H9 (cell line): Measurements from ENCODE around the gene TSPAN18. TPM values are rescaled to one million over a fixed set of nuclear protein-coding genes. Genes with fewer than 3 reads are reported as not detected.

Experiments used
- DNase-seq: peaks from one replicate; pipeline ENCODE4 v3.0.0-alpha.2; 2017
- H2AFZ ChIP-seq: one replicate; pipeline ENCODE4 v1.6.1; 2013; ENCODE audit warnings: mild to moderate bottlenecking, low read length, control low read depth, moderate library complexity
- H2AK5ac ChIP-seq: 2 replicates; pipeline ENCODE4 v1.6.1; 2013; ENCODE audit warnings: low read length, control low read depth, mixed read lengths; ENCODE audit not compliant: insufficient read length
- H2BK120ac ChIP-seq: one replicate; pipeline ENCODE4 v1.6.1; 2013; ENCODE audit warnings: low read depth, mild to moderate bottlenecking, low read length, control low read depth, inconsistent platforms; ENCODE audit not compliant: poor library complexity, severe bottlenecking
- H2BK12ac ChIP-seq: 2 replicates; pipeline ENCODE4 v1.6.1; 2013; ENCODE audit warnings: low read length, control low read depth, mixed read lengths, low read depth; ENCODE audit not compliant: insufficient read length
- H2BK15ac ChIP-seq: 2 replicates; pipeline ENCODE4 v1.6.1; 2013; ENCODE audit warnings: low read depth, low read length, control low read depth
- H2BK20ac ChIP-seq: one replicate; pipeline ENCODE4 v1.6.1; 2013; ENCODE audit warnings: low read depth, mild to moderate bottlenecking, low read length, control low read depth, inconsistent platforms; ENCODE audit not compliant: poor library complexity, severe bottlenecking
- H2BK5ac ChIP-seq: 2 replicates; pipeline ENCODE4 v1.6.1; 2013; ENCODE audit warnings: low read length, control low read depth, mixed read lengths; ENCODE audit not compliant: insufficient read length
- H3K14ac ChIP-seq: 2 replicates; pipeline ENCODE4 v1.6.1; 2013; ENCODE audit warnings: low read length, control low read depth; ENCODE audit not compliant: insufficient read depth
- H3K18ac ChIP-seq: 2 replicates; pipeline ENCODE4 v1.6.1; 2013; ENCODE audit warnings: low read depth, mild to moderate bottlenecking, mixed read lengths, low read length, control low read depth; ENCODE audit not compliant: insufficient read length
- H3K23ac ChIP-seq: 2 replicates; pipeline ENCODE4 v1.6.1; 2013; ENCODE audit warnings: low read length, control low read depth, mixed read lengths, low read depth; ENCODE audit not compliant: insufficient read length
- H3K23me2 ChIP-seq: 2 replicates; pipeline ENCODE4 v1.6.1; 2013; ENCODE audit warnings: low read depth, mild to moderate bottlenecking, mixed read lengths, low read length, control low read depth; ENCODE audit not compliant: insufficient read length, poor library complexity, severe bottlenecking
- H3K27ac ChIP-seq: 2 replicates; pipeline ENCODE4 v1.5.1; 2013; ENCODE audit warnings: low read length, control low read depth, mixed read lengths, low read depth; ENCODE audit not compliant: insufficient read length
- H3K27me3 ChIP-seq: 2 replicates; pipeline ENCODE4 v1.6.1; 2013; ENCODE audit warnings: low read length, control low read depth, inconsistent platforms; ENCODE audit not compliant: insufficient read depth
- H3K4ac ChIP-seq: 2 replicates; pipeline ENCODE4 v1.6.1; 2013; ENCODE audit warnings: low read depth, mild to moderate bottlenecking, control low read depth, inconsistent platforms, low read length, moderate library complexity
- H3K4me1 ChIP-seq: 2 replicates; pipeline ENCODE4 v1.6.1; 2013; ENCODE audit warnings: low read length, control low read depth, inconsistent platforms; ENCODE audit not compliant: insufficient read depth
- H3K4me2 ChIP-seq: 2 replicates; pipeline ENCODE4 v1.6.1; 2013; ENCODE audit warnings: low read length, control low read depth, mixed read lengths; ENCODE audit not compliant: insufficient read length, insufficient read depth
- H3K56ac ChIP-seq: 2 replicates; pipeline ENCODE4 v1.6.1; 2013; ENCODE audit warnings: low read depth, mild to moderate bottlenecking, mixed read lengths, low read length, control low read depth; ENCODE audit not compliant: insufficient read length
- H3K79me1 ChIP-seq: 2 replicates; pipeline ENCODE4 v1.6.1; 2013; ENCODE audit warnings: low read depth, mild to moderate bottlenecking, moderate library complexity, low read length, control low read depth, inconsistent platforms; ENCODE audit not compliant: insufficient read depth, poor library complexity, severe bottlenecking
- H3K79me2 ChIP-seq: 2 replicates; pipeline ENCODE4 v1.6.1; 2013; ENCODE audit warnings: low read length, control low read depth, inconsistent platforms; ENCODE audit not compliant: insufficient read depth
- H3K9ac ChIP-seq: 2 replicates; pipeline ENCODE4 v1.6.1; 2013; ENCODE audit warnings: low read length, control low read depth, mixed read lengths; ENCODE audit not compliant: insufficient read length; ENCODE audit errors: extremely low read depth
- H3K9me3 ChIP-seq: one replicate; pipeline ENCODE4 v1.6.1; 2013; ENCODE audit warnings: low read depth, low read length, inconsistent platforms; ENCODE audit not compliant: control insufficient read depth
- H3T11ph ChIP-seq: one replicate; pipeline ENCODE4 v1.6.1; 2013; ENCODE audit warnings: mild to moderate bottlenecking, low read length, control low read depth, inconsistent platforms
- H4K20me1 ChIP-seq: one replicate; pipeline ENCODE4 v1.6.1; 2013; ENCODE audit not compliant: control insufficient read depth, insufficient read length, insufficient read depth
- H4K5ac ChIP-seq: 2 replicates; pipeline ENCODE4 v1.6.1; 2013; ENCODE audit warnings: low read depth, mild to moderate bottlenecking, mixed read lengths, low read length, control low read depth; ENCODE audit not compliant: insufficient read length
- H4K8ac ChIP-seq: replicated peaks from 2 replicates; pipeline ENCODE4 v1.6.1; 2013; ENCODE audit warnings: low read length, control low read depth, mixed read lengths, low read depth; ENCODE audit not compliant: insufficient read length
- H4K91ac ChIP-seq: 2 replicates; pipeline ENCODE4 v1.6.1; 2013; ENCODE audit warnings: low read depth, mild to moderate bottlenecking, moderate library complexity, mixed read lengths, low read length, control low read depth; ENCODE audit not compliant: insufficient read length
- H3K27ac Mint-ChIP-seq, 3 experiments: 2 replicates in 2 of 3; 3 replicates in 1 of 3; pipeline ENCODE4 v1.8.0; 2020 to 2021; ENCODE audit warnings: mixed read lengths in 3 of 3, mild to moderate bottlenecking in 1 of 3, moderate library complexity in 1 of 3
- H3K27me3 Mint-ChIP-seq: 2 replicates; pipeline ENCODE4 v1.8.0; 2021; ENCODE audit warnings: low read depth, mild to moderate bottlenecking, moderate library complexity, mixed read lengths
- H3K36me3 Mint-ChIP-seq, 3 experiments: 2 replicates in 2 of 3; 3 replicates in 1 of 3; pipeline ENCODE4 v1.8.0; 2020 to 2021; ENCODE audit warnings: low read depth in 3 of 3, mixed read lengths in 3 of 3; ENCODE audit not compliant: insufficient read depth in 1 of 3
- H3K4me1 Mint-ChIP-seq, 2 experiments: 2 replicates each; pipeline ENCODE4 v1.8.0; 2020; ENCODE audit warnings: mixed read lengths in 2 of 2
- H3K4me3 Mint-ChIP-seq, 2 experiments: 2 replicates in 1 of 2; 3 replicates in 1 of 2; pipeline ENCODE4 v1.8.0; 2020 to 2021; ENCODE audit warnings: mild to moderate bottlenecking in 2 of 2, mixed read lengths in 2 of 2, moderate library complexity in 1 of 2
- H3K9me3 Mint-ChIP-seq, 2 experiments: 2 replicates in 1 of 2; 3 replicates in 1 of 2; pipeline ENCODE4 v1.8.0; 2020; ENCODE audit warnings: mild to moderate bottlenecking in 2 of 2, mixed read lengths in 2 of 2, moderate library complexity in 1 of 2
- CTCF ChIP-seq: fragments of 200-600 bp; sonication (generic); conservative IDR thresholded peaks from 3 replicates; pipeline ENCODE4 v1.8.0; 2021; ENCODE audit warnings: antibody characterized with exemption, mild to moderate bottlenecking
- WGBS: extraction: QIAGEN DNeasy Blood & Tissue Kit; methylation state at CpG from one replicate; pipeline ENCODE4 v1.1.7; 2013; ENCODE audit warnings: missing lambda C conversion rate, low lambda C conversion rate, mixed read lengths; ENCODE audit not compliant: insufficient read length; ENCODE audit errors: extremely low coverage; 5-methylcytosine and 5-hydroxymethylcytosine counted together
- total RNA-seq: library from RNA; stranded (reverse); gene quantifications from 2 replicates; pipeline ENCODE4 v1.2.1, GENCODE V29; 2021

The TSPAN18 gene
- total RNA-seq, 1 experiment from 2014 or later: 25.3 TPM

- H4K8ac ChIP-seq: no peak overlapping the region
- H3K4me1 ChIP-seq: 0 out of 2 replicates have a peak, but pooled peaks cover 4% of the 10 kb centered on the region
- H3K9me3 ChIP-seq: no peaks in the 10 kb centered on the region
- H2BK5ac ChIP-seq: no peak overlapping the region
- H3K18ac ChIP-seq: no peak overlapping the region
- H3K23ac ChIP-seq: no peak overlapping the region
- H2AFZ ChIP-seq: no peak overlapping the region
- H3K79me2 ChIP-seq: no peaks in the 10 kb centered on the region
- no peaks in the 10 kb centered on the region for H3K23me2 ChIP-seq
- H3K27ac ChIP-seq: no peak overlapping the region
- no peaks in the 10 kb centered on the region for H3K27me3 ChIP-seq
- no peak overlapping the region for H3T11ph ChIP-seq
- no peak overlapping the region for H2BK20ac ChIP-seq
- DNase-seq: no peak
- Mint-ChIP-seq H3K4me1 (peaks cover 6 to 12% of the 10 kb centered on the region in 2 experiments; a peak in 3 of 4 replicates), H3K4me3 (no peak overlapping the region), H3K9me3 (peaks cover 5 to 6% of the 10 kb centered on the region in 2 experiments), H3K36me3 (peaks cover 2 to 4% (median 2%) of the 10 kb centered on the region in 3 experiments; a peak in 3 of 7 replicates), H3K27me3 (peaks cover 6% of the 10 kb centered on the region), H3K27ac (no peak overlapping the region)
- no CpG with 5 or more reads among the region's 2 CpGs for WGBS
- no peak for TF ChIP-seq CTCF
- H2BK12ac ChIP-seq: no peak overlapping the region
- no peak overlapping the region for H4K91ac ChIP-seq
- H3K4ac ChIP-seq: no peak overlapping the region
- H2BK15ac ChIP-seq: no peak overlapping the region
- no peak overlapping the region for H3K4me2 ChIP-seq
- H3K9ac ChIP-seq: no peak overlapping the region
- H3K14ac ChIP-seq: no peak overlapping the region
- no peak overlapping the region for H3K56ac ChIP-seq
- no peak overlapping the region for H4K5ac ChIP-seq
- H3K79me1 ChIP-seq: no peaks in the 10 kb centered on the region
- no peak overlapping the region for H2BK120ac ChIP-seq
- no peaks in the 10 kb centered on the region for H4K20me1 ChIP-seq
- H2AK5ac ChIP-seq: no peak overlapping the region
Observed at GRCh38 chr11:44701276-44701675, 25.5 kb upstream of the TSPAN18 start.
